Nephron (organoid): ENCODE results near the gene SOX12.

Source experiments
- H3K27ac Mint-ChIP-seq, 3 experiments: 2 replicates each; pipeline ENCODE4 v1.8.0; 2020; ENCODE audit warnings: mixed read lengths in 3 of 3, mild to moderate bottlenecking in 2 of 3, moderate library complexity in 1 of 3
- H3K27me3 Mint-ChIP-seq: 2 replicates; pipeline ENCODE4 v1.8.0; 2021; ENCODE audit warnings: low read depth, mild to moderate bottlenecking, moderate library complexity, mixed read lengths
- H3K36me3 Mint-ChIP-seq: 2 replicates; pipeline ENCODE4 v1.8.0; 2020; ENCODE audit warnings: low read depth, mixed read lengths
- H3K4me1 Mint-ChIP-seq: 2 replicates; pipeline ENCODE4 v1.8.0; 2020; ENCODE audit warnings: mixed read lengths
- H3K4me3 Mint-ChIP-seq, 3 experiments: 2 replicates each; pipeline ENCODE4 v1.8.0; 2020; ENCODE audit warnings: mild to moderate bottlenecking in 3 of 3, mixed read lengths in 3 of 3, moderate library complexity in 2 of 3
- H3K9me3 Mint-ChIP-seq: 2 replicates; pipeline ENCODE4 v1.8.0; 2020; ENCODE audit warnings: mixed read lengths
- CTCF ChIP-seq, 3 experiments: fragments of 200-600 bp; sonication (generic); IDR thresholded peaks; one replicate each; pipeline ENCODE4 v1.5.0; 2021; ENCODE audit warnings: antibody characterized with exemption in 3 of 3; ENCODE audit not compliant: unreplicated experiment in 3 of 3

SOX12 gene

GRCh38 chr20:343107-343506, 17.8 kb downstream of the SOX12 start:
- no peaks in the 10 kb centered on the region for H3K9me3 Mint-ChIP-seq
- peak overlapping the region in 1 of 3 experiments; percentile 22 for H3K4me3 Mint-ChIP-seq
- H3K36me3 Mint-ChIP-seq: peaks cover 18% of the 10 kb centered on the region
- peaks cover 1% of the 10 kb centered on the region for H3K4me1 Mint-ChIP-seq
- H3K27ac Mint-ChIP-seq: no peak overlapping the region
- no peaks in the 10 kb centered on the region for H3K27me3 Mint-ChIP-seq
- TF ChIP-seq CTCF (IDR thresholded peaks at IDR 0.05; ENCODE audit: unreplicated experiment in 3 of 3): no peak

DNA sequence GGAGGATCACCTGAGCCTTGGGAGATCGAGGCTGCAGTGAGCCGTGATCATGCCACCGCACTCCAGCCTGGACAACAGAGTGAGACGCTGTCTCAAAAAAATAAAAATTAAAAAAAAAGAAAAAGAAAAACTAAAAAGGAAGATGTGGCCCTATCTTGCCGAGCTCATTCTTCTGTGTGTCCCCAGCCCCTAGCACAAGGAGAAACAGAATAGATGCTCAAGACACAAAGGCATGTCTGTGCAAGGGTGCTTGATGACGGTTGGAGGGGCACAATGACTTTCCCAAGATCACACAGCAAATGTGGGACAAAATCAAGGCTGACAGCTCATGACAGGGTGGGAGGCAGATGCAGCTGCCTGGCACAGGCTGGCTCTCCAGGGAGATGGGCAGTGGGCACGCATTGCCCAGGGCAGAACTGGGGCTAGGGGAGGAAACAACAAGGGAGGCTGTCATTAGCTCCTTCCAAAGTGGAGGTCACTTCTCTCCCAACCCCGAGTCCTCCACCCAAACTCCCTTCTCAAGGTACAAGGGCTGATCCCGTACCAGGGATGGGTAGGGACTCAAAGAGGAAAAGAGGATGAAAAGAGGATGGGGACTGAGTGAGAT, 20.8 kb downstream of the SOX12 start:
- peak overlapping the region; percentile 93 to 99 (median 99) for H3K27ac Mint-ChIP-seq
- H3K9me3 Mint-ChIP-seq: no peaks in the 10 kb centered on the region
- no peak for TF ChIP-seq CTCF (IDR thresholded peaks at IDR 0.05; ENCODE audit: unreplicated experiment in 3 of 3)
- no peaks in the 10 kb centered on the region for H3K27me3 Mint-ChIP-seq
- H3K4me3 Mint-ChIP-seq: peak overlapping the region; percentile 87 to 93 (median 93)
- H3K4me1 Mint-ChIP-seq: peaks cover 10% of the 10 kb centered on the region
- peaks cover 21% of the 10 kb centered on the region for H3K36me3 Mint-ChIP-seq

DNA sequence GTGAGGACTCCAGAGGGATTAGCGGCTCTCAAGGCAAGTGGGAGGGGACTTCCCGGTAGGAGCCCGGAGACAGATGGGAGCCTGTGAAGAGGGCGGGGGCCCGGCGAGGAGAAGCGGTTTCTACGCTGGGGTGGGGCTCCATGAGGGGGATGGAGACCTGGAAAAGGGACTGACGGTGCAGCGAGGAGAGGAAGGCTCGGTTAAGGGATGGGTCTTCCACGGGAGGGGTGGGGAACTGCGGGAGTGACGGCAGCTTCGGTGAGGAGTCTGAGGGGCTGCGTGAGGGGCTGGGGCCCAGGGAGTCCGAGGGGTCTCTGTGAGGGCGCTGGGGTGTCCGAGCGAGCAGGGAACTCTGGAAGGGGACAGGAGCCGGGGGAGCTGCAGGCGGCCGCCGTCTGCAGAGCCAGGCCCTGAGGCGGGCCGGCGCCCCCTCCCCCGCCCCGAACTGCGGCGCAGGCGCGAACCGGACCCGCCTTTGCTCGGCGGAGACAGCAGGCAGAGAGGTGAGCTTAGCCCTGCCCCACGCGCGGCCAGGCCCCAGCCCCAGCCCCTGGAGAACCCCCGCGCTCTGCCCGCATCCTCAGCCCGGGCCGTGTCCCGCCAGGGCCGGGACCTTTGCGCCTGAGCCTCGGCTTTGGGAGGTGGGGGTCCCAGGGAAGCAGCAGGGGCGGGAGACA, 21.4 kb downstream of the SOX12 start, which contains the start of gene NRSN2:
NRSN2 (plus strand) TSS at position 472 of the 677 bp plus-strand sequence. CDS start 2,533 bp downstream, outside the sequence.
- Mint-ChIP-seq H3K36me3 (peaks cover 19% of the 10 kb centered on the region), H3K9me3 (no peaks in the 10 kb centered on the region)

GRCh38 chr20:347317-347639, 21.9 kb downstream of the SOX12 start:
- H3K4me1 Mint-ChIP-seq: peaks cover 10% of the 10 kb centered on the region
- peak overlapping the region; percentile 90 to 98 (median 97) for H3K27ac Mint-ChIP-seq
- H3K4me3 Mint-ChIP-seq: peak overlapping the region; percentile 87 to 93 (median 93)

More for the DNA sequence above, 21.4 kb downstream of the SOX12 start, which contains the start of gene NRSN2:
- H3K4me3 Mint-ChIP-seq: peak within 1 kb of the TSS; percentile 87 to 93 (median 93)
- no peak for TF ChIP-seq CTCF (IDR thresholded peaks at IDR 0.05; ENCODE audit: unreplicated experiment in 3 of 3)
- H3K27me3 Mint-ChIP-seq: no peaks in the 10 kb centered on the region
- peak within 1 kb of the TSS; percentile 93 to 99 (median 99) for H3K27ac Mint-ChIP-seq
- H3K4me1 Mint-ChIP-seq: peaks cover 10% of the 10 kb centered on the region

GRCh38 chr20:347640-348484, 22.5 kb downstream of the SOX12 start:
- TF ChIP-seq CTCF (IDR thresholded peaks at IDR 0.05; ENCODE audit: unreplicated experiment in 3 of 3): no peak
- no peaks in the 10 kb centered on the region for H3K27me3 Mint-ChIP-seq
- H3K4me1 Mint-ChIP-seq: peaks cover 10% of the 10 kb centered on the region
- H3K36me3 Mint-ChIP-seq: peaks cover 15% of the 10 kb centered on the region
- H3K9me3 Mint-ChIP-seq: no peaks in the 10 kb centered on the region
- H3K4me3 Mint-ChIP-seq: peak overlapping the region; percentile 87 to 93 (median 93)
- H3K27ac Mint-ChIP-seq: peak overlapping the region; percentile 90 to 98 (median 97)

More at GRCh38 chr20:347317-347639, 21.9 kb downstream of the SOX12 start:
- H3K36me3 Mint-ChIP-seq: peaks cover 15% of the 10 kb centered on the region
- H3K27me3 Mint-ChIP-seq: no peaks in the 10 kb centered on the region
- TF ChIP-seq CTCF (IDR thresholded peaks at IDR 0.05; ENCODE audit: unreplicated experiment in 3 of 3): no peak
- no peaks in the 10 kb centered on the region for H3K9me3 Mint-ChIP-seq
